PC-9 (cell line): ENCODE data around the gene ZNF416. TPM values are rescaled to one million over a fixed set of nuclear protein-coding genes. Genes with fewer than 3 reads are reported as not detected.

ENCODE experiments used
- Bru-seq: library from RNA; stranded (reverse); fragments of 400-500 nt; gene quantifications from one replicate; lab custom pipeline; 2021; lab: Mats Ljungman, UMichigan
- BruChase-seq, 2 experiments: library from RNA; stranded (reverse); fragments of 400-500 nt; gene quantifications; one replicate each; lab custom pipeline; 2021; lab: Mats Ljungman, UMichigan
- BruUV-seq: library from RNA; stranded (reverse); fragments of 400-500 nt; replicated peaks from 2 replicates; lab custom pipeline; 2021; lab: Mats Ljungman, UMichigan
- CTCF ChIA-PET: fragments of 300-600 bp; sonication (Branson Sonifier 250); formaldehyde crosslinking; loops from one replicate; lab custom pipeline; 2022; ENCODE audit warnings: antibody characterized with exemption; lab: Charles Lee
- POLR2A ChIA-PET: fragments of 300-600 bp; sonication (Branson Sonifier 250); formaldehyde crosslinking; loops from one replicate; lab custom pipeline; 2022; ENCODE audit warnings: antibody characterized with exemption; ENCODE audit not compliant: unreplicated experiment; lab: Charles Lee
- DNase-seq, 2 experiments: peaks; one replicate each; pipeline versions ENCODE4 v3.0.0 to v3.0.0-alpha.2; 2015 to 2022; ENCODE audit warnings: mixed read lengths in 1 of 2
- H2AFZ ChIP-seq: fragments of 200-600 bp; sonication (generic); 2 replicates; pipeline ENCODE4 v1.8.1; 2017; ENCODE audit warnings: antibody characterized with exemption
- H3F3A ChIP-seq: fragments of 200-600 bp; sonication (generic); 2 replicates; pipeline ENCODE4 v1.8.1; 2017; ENCODE audit warnings: antibody characterized with exemption, mild to moderate bottlenecking, low read depth; ENCODE audit not compliant: insufficient read depth
- H3K27ac ChIP-seq: fragments of 200-600 bp; sonication (generic); 2 replicates; pipeline ENCODE4 v1.6.1; 2016; ENCODE audit warnings: mixed run types
- H3K27me3 ChIP-seq: fragments of 200-600 bp; sonication (generic); 2 replicates; pipeline ENCODE4 v1.6.1; 2016; ENCODE audit warnings: low read depth, mixed run types; ENCODE audit not compliant: insufficient read depth
- H3K36me3 ChIP-seq: fragments of 200-600 bp; sonication (generic); 2 replicates; pipeline ENCODE4 v1.6.1; 2016; ENCODE audit warnings: low read depth, mixed run types
- H3K4me1 ChIP-seq: fragments of 200-600 bp; sonication (generic); replicated peaks from 2 replicates; pipeline ENCODE4 v1.6.1; 2016; ENCODE audit warnings: mixed run types; ENCODE audit not compliant: insufficient read depth
- H3K4me2 ChIP-seq: fragments of 200-600 bp; sonication (generic); 2 replicates; pipeline ENCODE4 v1.6.1; 2017; ENCODE audit warnings: mixed run types
- H3K4me3 ChIP-seq: fragments of 200-600 bp; sonication (generic); 2 replicates; pipeline ENCODE4 v1.6.1; 2016; ENCODE audit warnings: mixed run types
- H3K79me2 ChIP-seq: fragments of 200-600 bp; sonication (generic); 2 replicates; pipeline ENCODE4 v1.6.1; 2017; ENCODE audit warnings: low read depth, mixed run types
- H3K9me2 ChIP-seq: fragments of 200-600 bp; sonication (generic); 2 replicates; pipeline ENCODE4 v1.8.1; 2017; ENCODE audit warnings: mild to moderate bottlenecking; ENCODE audit not compliant: insufficient read depth
- H3K9me3 ChIP-seq: fragments of 200-600 bp; sonication (generic); 2 replicates; pipeline ENCODE4 v1.8.1; 2016; ENCODE audit warnings: low read depth; ENCODE audit not compliant: insufficient read depth
- H4K20me1 ChIP-seq: fragments of 200-600 bp; sonication (generic); 2 replicates; pipeline ENCODE4 v1.8.1; 2017; ENCODE audit not compliant: insufficient read depth
- CTCF ChIP-seq: fragments of 200-600 bp; sonication (generic); conservative IDR thresholded peaks from 2 replicates; pipeline ENCODE4 v1.6.1; 2017; ENCODE audit warnings: mixed run types, antibody characterized with exemption, mild to moderate bottlenecking, moderate library complexity
- EZH2 ChIP-seq: fragments of 200-600 bp; sonication (generic); IDR thresholded peaks from 2 replicates; pipeline ENCODE4 v1.8.0; 2017; ENCODE audit warnings: antibody characterized with exemption, low read depth
- intact Hi-C: fragments of 100-400 bp; cut with micrococcal nuclease; formaldehyde crosslinking; loops from one replicate; pipeline ENCODE4 v1.10.0; 2022; ENCODE audit not compliant: unreplicated experiment
- long read RNA-seq: library from polyadenylated mRNA; stranded (forward); transcript quantifications from one replicate; pipeline ENCODE4 v2.0.0, GENCODE V29; 2022
- total RNA-seq: library from RNA; stranded (reverse); gene quantifications from 2 replicates; pipeline ENCODE4 v1.2.3, GENCODE V29; 2021

Gene ZNF416
- total RNA-seq, result 4.8 and 5.6 TPM in 2 replicates
- Bru-seq, nascent RNA, result percentile 72 among the genes with signal in this experiment
- BruChase-seq, experiment 1, labeled RNA remaining after a 2-hour chase, result percentile 67 among the genes with signal in this experiment
- percentile 57 among the genes with signal in this experiment for BruChase-seq, experiment 2, labeled RNA remaining after a 6-hour chase
- long read RNA-seq, partial matches to known transcripts, result 0 of 4 reads
- long read RNA-seq, other reads (novel, unspliced or antisense), result 0 of 4 reads

DNA sequence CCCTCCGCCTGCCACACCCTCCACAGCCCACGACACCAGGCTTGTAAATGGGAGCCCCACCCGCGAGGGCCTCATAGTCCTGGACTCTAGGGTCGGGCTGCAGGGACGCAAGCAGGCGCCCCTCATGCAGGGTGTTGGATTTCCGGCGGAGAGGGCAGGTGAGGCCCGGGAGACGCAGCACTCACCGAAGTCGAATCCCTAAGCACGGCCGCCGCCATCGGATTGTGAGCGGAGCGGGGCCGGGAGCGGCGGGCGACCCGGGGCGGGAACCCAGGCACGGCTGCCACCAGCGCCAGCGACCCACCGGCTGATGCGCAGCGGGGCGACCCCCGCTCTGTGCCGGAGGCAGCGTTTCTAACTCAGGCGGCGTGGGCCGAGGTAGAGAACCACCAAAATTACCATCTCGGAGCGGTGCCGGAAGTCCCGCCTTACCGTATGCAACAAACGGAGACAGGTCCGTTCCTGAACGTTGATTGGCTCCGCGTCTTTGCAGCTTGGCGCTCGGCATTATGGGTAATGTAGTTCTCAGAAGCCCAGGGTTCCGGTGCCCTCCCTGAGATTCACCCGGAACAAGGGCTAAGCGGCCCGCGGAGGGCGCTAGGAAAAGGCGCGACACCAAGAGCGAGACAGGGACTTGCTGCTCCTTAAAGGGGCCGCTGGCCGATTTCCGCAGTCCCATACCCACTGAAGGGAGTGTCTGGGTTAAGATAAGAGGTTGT lies at the start of gene ZNF416:
Gene ZNF416, minus strand, starts transcription at position 425 of the 719 bp plus-strand sequence. Its CDS starts 207 bp downstream, at position 218.
- Histone ChIP-seq H3F3A (no peaks in the 10 kb centered on the region), H3K27me3 (0 out of 2 replicates have a peak, but pooled peaks cover 3% of the 10 kb centered on the region), H4K20me1 (no peaks in the 10 kb centered on the region), H3K4me1 (peaks cover 10% of the 10 kb centered on the region), H3K4me3 (peak within 1 kb of the TSS; percentile 75), H3K4me2 (peak within 1 kb of the TSS; percentile 87), H3K9me2 (no peaks in the 10 kb centered on the region), H3K36me3 (peaks cover 44% of the 10 kb centered on the region), H2AFZ (peak within 1 kb of the TSS; percentile 97), H3K9me3 (peaks cover 47% of the 10 kb centered on the region), H3K79me2 (peaks cover 14% of the 10 kb centered on the region), H3K27ac (no peak within 1 kb of the TSS)
- ChIA-PET POLR2A (interaction anchor here (0.6 kb wide), 1 partner anchor 228 kb away, joined by 3 read pairs; the partner anchor contains the start of gene ZNF304), CTCF (interaction anchor here (1.1 kb wide), 1 partner anchor 103 kb away, joined by 3 read pairs; the partner anchor contains the start of gene ZNF551)
- DNase-seq, result peak; percentile 97
- TF ChIP-seq EZH2, result no peak
- TF ChIP-seq CTCF, result no peak; the same call in 1 of the 2 replicates
- no TSS peak for BruUV-seq
- intact Hi-C loops, result loop anchor here (1.0 to 5.0 kb wide), 5 partner anchors 18 to 338 kb away; partner anchors contain the start of genes ZNF17, ZNF417, ZNF551 and ZNF772

DNA sequence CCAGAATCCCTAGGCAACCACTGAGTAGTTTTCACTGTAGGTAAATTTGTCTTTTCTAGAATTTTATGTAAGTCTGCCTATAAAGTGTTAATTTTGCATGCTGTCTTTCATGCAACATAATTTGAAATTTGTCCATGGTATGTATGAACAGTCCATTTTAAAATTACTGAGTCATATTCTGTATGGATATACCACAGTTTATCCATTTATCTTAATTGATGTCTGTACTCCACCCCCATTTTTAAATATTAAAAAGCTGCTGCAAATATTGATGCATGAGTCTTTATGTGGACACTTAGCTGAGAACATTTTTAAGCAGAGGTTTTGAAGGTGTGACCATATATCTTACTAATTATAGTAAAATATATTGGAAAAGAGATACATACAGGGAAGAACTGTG lies 44.4 kb upstream of the ZNF416 start:
- Histone ChIP-seq H3K4me3 (no peak overlapping the region), H3K4me2 (no peak overlapping the region), H3K4me1 (no peaks in the 10 kb centered on the region), H3K36me3 (peaks cover 60% of the 10 kb centered on the region), H3K9me2 (no peaks in the 10 kb centered on the region), H3K27me3 (no peaks in the 10 kb centered on the region), H3K79me2 (0 out of 2 replicates have a peak, but pooled peaks cover 3% of the 10 kb centered on the region), H4K20me1 (no peaks in the 10 kb centered on the region), H2AFZ (no peak overlapping the region), H3F3A (peaks cover 14% of the 10 kb centered on the region), H3K27ac (no peak overlapping the region), H3K9me3 (peaks cover 89% of the 10 kb centered on the region)
- POLR2A ChIA-PET, result no interaction called here
- intact Hi-C loops, result no loop called here
- DNase-seq, result no peak
- TF ChIP-seq CTCF, result no peak
- no peak for TF ChIP-seq EZH2
- CTCF ChIA-PET, result no interaction called here
- no TSS peak for BruUV-seq

DNA sequence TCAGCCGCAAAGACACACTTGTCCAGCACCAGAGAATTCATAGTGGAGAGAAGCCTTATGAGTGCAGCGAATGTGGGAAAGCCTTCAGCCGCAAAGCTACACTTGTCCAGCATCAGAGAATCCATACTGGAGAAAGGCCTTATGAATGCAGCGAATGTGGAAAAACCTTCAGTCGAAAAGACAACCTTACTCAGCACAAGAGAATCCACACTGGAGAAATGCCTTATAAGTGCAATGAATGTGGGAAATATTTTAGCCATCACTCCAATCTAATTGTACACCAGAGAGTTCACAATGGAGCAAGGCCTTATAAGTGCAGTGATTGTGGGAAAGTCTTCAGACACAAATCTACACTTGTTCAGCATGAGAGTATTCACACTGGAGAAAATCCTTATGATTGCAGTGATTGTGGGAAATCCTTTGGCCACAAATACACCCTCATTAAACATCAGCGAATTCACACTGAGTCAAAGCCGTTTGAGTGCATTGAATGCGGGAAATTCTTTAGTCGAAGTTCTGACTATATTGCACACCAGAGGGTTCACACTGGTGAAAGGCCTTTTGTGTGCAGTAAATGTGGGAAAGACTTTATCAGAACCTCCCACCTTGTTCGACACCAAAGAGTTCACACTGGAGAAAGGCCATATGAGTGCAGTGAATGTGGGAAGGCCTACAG lies 42.1 kb upstream of the ZNF416 start:
- Histone ChIP-seq H3F3A (peaks cover 8% of the 10 kb centered on the region), H3K4me3 (peak overlapping the region; percentile 10; the same call in 1 of the 2 replicates), H2AFZ (no peak overlapping the region), H3K4me2 (no peak overlapping the region), H3K9me3 (peaks cover 94% of the 10 kb centered on the region), H3K79me2 (peaks cover 20% of the 10 kb centered on the region), H4K20me1 (no peaks in the 10 kb centered on the region), H3K4me1 (no peaks in the 10 kb centered on the region), H3K27me3 (no peaks in the 10 kb centered on the region), H3K36me3 (peaks cover 83% of the 10 kb centered on the region), H3K9me2 (no peaks in the 10 kb centered on the region), H3K27ac (no peak overlapping the region)
- intact Hi-C loops, result no loop called here
- POLR2A ChIA-PET, result no interaction called here
- DNase-seq, result no peak
- BruUV-seq, result no TSS peak
- no peak for TF ChIP-seq EZH2
- TF ChIP-seq CTCF, result no peak
- CTCF ChIA-PET, result no interaction called here
